ENCODE data around the gene PFKFB4. TPM values are rescaled to one million over a fixed set of nuclear protein-coding genes. Genes with fewer than 3 reads are reported as not detected.

Gene PFKFB4
- total and polyA plus RNA-seq, 2 of the 8 experiments (the other 6 are each of a cell fraction or from before 2014, with no cell fraction given): 10.7 to 20.1 TPM

GRCh38 chr3:48505146-48505545, 51.5 kb downstream of the PFKFB4 start (continued):
- no peak for TF ChIP-seq NANOG (IDR thresholded peaks at IDR 0.05; ENCODE audit: insufficient read depth, low read depth, low read length, poor library complexity, severe bottlenecking)
- no peak for TF ChIP-seq FOSL1 (IDR thresholded peaks at IDR 0.05; ENCODE audit: insufficient read depth, low read depth, low read length)
- TF ChIP-seq POU5F1 (IDR thresholded peaks at IDR 0.05; ENCODE audit: low read depth, low read length): no peak
- TF ChIP-seq CREB1 (IDR thresholded peaks at IDR 0.05): no peak

All from H1 (cell line).